Uterus (tissue), 2 donors: Measurements from ENCODE around the gene GJC2.

Source experiments
- CTCF ChIP-seq, 4 experiments: fragments of 200-600 bp in 2 of 4; fragments of 450-650 bp in 2 of 4; sonication (generic) in 2 of 4; IDR thresholded peaks; one replicate each; pipeline ENCODE4 v1.5.1; 2016 to 2019; ENCODE audit warnings: antibody characterized with exemption in 4 of 4, mild to moderate bottlenecking in 2 of 4, moderate library complexity in 1 of 4
- POLR2A ChIP-seq, 2 donors: fragments of 450-650 bp; IDR thresholded peaks; one replicate each; pipeline ENCODE4 v1.6.1; 2016; ENCODE audit warnings: antibody characterized with exemption in 2 of 2, mild to moderate bottlenecking in 1 of 2, moderate library complexity in 1 of 2

DNA sequence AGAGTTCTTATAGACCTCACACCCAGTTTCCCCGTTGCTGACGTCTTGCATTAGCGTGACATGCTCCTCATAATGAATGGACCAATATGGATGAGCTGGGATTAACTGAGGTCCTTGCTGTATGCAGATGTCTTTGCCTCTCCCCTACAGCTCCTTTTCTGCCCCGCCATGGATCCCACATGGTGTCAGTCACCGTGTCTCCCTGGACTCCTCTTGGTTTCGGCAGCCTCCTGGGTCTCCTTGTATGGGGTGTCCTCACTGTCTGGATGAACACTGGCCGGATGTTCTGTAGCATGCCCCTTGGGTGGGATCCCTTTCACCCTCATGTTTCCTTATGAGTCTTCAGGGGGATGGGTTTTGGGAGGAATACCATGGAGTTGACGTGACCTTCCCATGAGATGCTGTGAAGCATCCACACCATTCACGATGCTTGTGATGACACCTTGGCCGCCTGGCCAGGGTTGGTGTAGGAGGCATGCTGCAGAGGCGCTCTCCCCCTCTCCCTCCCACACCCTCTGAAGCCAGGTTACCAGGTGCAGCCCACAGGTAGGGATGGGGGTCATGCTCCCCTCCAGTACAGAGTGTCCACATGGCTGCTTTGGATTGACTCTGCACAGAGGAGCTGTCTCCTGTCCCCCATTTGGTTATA lies 4.4 kb downstream of the GJC2 start:
- TF ChIP-seq CTCF (IDR thresholded peaks at IDR 0.05) (no peak), POLR2A (IDR thresholded peaks at IDR 0.05) (no peak)
